HepG2 (cell line): Measurements from ENCODE around the gene CNTF. TPM values are rescaled to one million over a fixed set of nuclear protein-coding genes. Genes with fewer than 3 reads are reported as not detected.
A peak's percentile ranks its signal among the peaks of the same experiment; 100 is the strongest.

Experiments used
- ASH2L ChIP-seq: fragments of 300-600, 200-600 bp; sonication (generic); IDR thresholded peaks from 2 replicates; pipeline ENCODE4 v1.7.0; 2017; ENCODE audit warnings: low read depth, mild to moderate bottlenecking, moderate library complexity, mixed read lengths, low read length; ENCODE audit not compliant: insufficient read length
- DBP ChIP-seq: sonication (generic); formaldehyde crosslinking; IDR thresholded peaks from 2 replicates; pipeline ENCODE4 v1.4.0; 2020; ENCODE audit warnings: missing genetic modification reagents; ENCODE audit errors: not compliant biosample characterization
- EEA1 ChIP-seq: sonication (generic); formaldehyde crosslinking; IDR thresholded peaks from 2 replicates; pipeline ENCODE4 v1.5.1; 2020; ENCODE audit warnings: mild to moderate bottlenecking, missing genetic modification reagents, borderline replicate concordance
- HNF4G ChIP-seq, 2 experiments: sonication (generic) in 1 of 2; formaldehyde crosslinking in 1 of 2; IDR thresholded peaks; 2 replicates each; pipeline versions ENCODE4 v1.4.0 to v1.6.1; 2011 to 2020; ENCODE audit warnings: borderline replicate concordance in 2 of 2, low read depth in 2 of 2, mild to moderate bottlenecking in 2 of 2, low read length in 1 of 2, missing genetic modification reagents in 1 of 2, moderate library complexity in 1 of 2
- MAX ChIP-seq: IDR thresholded peaks from 2 replicates; pipeline ENCODE4 v1.6.1; 2012; ENCODE audit warnings: inconsistent platforms
- NCOA1 ChIP-seq: sonication (generic); formaldehyde crosslinking; IDR thresholded peaks from 2 replicates; pipeline ENCODE4 v1.9.0; 2021; ENCODE audit warnings: missing genetic modification reagents
- NR2C2 ChIP-seq: sonication (generic); formaldehyde crosslinking; IDR thresholded peaks from 2 replicates; pipeline ENCODE4 v1.4.0; 2020; ENCODE audit warnings: missing genetic modification reagents, mild to moderate bottlenecking, moderate library complexity, borderline replicate concordance
- PTBP1 ChIP-seq: fragments of 200-400 bp; formaldehyde crosslinking; IDR thresholded peaks from 2 replicates; pipeline ENCODE4 v1.6.1; 2018; ENCODE audit warnings: low read length, low read depth; ENCODE audit not compliant: poor library complexity, severe bottlenecking
- SOX5 ChIP-seq: IDR thresholded peaks from 2 replicates; pipeline ENCODE4 v1.6.1; 2016; ENCODE audit warnings: borderline replicate concordance
- STAG1 ChIP-seq: sonication (generic); formaldehyde crosslinking; IDR thresholded peaks from 2 replicates; pipeline ENCODE4 v1.4.0; 2020; ENCODE audit warnings: missing genetic modification reagents
- ZNF264 ChIP-seq: sonication (generic); formaldehyde crosslinking; IDR thresholded peaks from 2 replicates; pipeline ENCODE4 v1.4.0; 2020; ENCODE audit warnings: missing genetic modification reagents
- ZSCAN9 ChIP-seq: IDR thresholded peaks from 2 replicates; pipeline ENCODE4 v1.6.1; 2016; ENCODE audit warnings: borderline replicate concordance
- polyA plus RNA-seq, 8 experiments: library from polyadenylated mRNA; depleted of rRNA in 3 of 8; stranded (reverse) in 7 of 8; unstranded in 1 of 8; fragments of >200 nt; fragmentation: Illumina TruSeq in 4 of 8; extraction: Trizol in 4 of 8; gene quantifications; 2 replicates each; pipeline versions ENCODE4 v1.2.1 to v1.2.3, GENCODE V29; 2011 to 2016; ENCODE audit warnings: low read depth in 4 of 8, missing spikeins in 1 of 8, mixed read lengths in 1 of 8; ENCODE audit not compliant: insufficient read depth in 1 of 8
- total RNA-seq, 5 experiments: library from RNA; depleted of rRNA; stranded (reverse); fragments of >200 nt; fragmentation: Illumina TruSeq; extraction: Trizol; gene quantifications; 2 replicates each; pipeline ENCODE4 v1.2.3, GENCODE V29; 2016; ENCODE audit warnings: low read depth in 1 of 5
- TF ChIP-seq, protein P1 (sequence below): IDR thresholded peaks from 2 replicates; pipeline ENCODE4 v1.6.1; 2018; ENCODE audit warnings: missing genetic modification reagents, mild to moderate bottlenecking, missing compliant biosample characterization

The CNTF gene
- total and polyA plus RNA-seq, 2 of the 13 experiments (the other 11 are each of a cell fraction or from before 2014, with no cell fraction given), result 0.51 to 2.3 TPM

GRCh38 chr11:58606930-58607714 lies 15.3 kb upstream of the CNTF start (continued):
- TF ChIP-seq DBP (CRISPR knock-in tag) (no peak), ASH2L (peak; percentile 15), NCOA1 (CRISPR knock-in tag) (no peak), MAX (no peak), EEA1 (no peak), NR2C2 (no peak), PTBP1 (no peak), SOX5 (CRISPR knock-in tag) (peak; percentile 68; the same call in 1 of the 2 replicates), ZSCAN9 (CRISPR knock-in tag) (no peak), HNF4G (IDR thresholded peaks at IDR 0.05; ENCODE audit: borderline replicate concordance, low read depth, low read length) (peak; percentile 39; the same call in 1 of the 2 replicates), HNF4G (CRISPR knock-in tag; IDR thresholded peaks at IDR 0.05; ENCODE audit: borderline replicate concordance, low read depth) (no peak), STAG1 (no peak), ZNF264 (CRISPR knock-in tag) (no peak)
- TF ChIP-seq, protein P1, sequence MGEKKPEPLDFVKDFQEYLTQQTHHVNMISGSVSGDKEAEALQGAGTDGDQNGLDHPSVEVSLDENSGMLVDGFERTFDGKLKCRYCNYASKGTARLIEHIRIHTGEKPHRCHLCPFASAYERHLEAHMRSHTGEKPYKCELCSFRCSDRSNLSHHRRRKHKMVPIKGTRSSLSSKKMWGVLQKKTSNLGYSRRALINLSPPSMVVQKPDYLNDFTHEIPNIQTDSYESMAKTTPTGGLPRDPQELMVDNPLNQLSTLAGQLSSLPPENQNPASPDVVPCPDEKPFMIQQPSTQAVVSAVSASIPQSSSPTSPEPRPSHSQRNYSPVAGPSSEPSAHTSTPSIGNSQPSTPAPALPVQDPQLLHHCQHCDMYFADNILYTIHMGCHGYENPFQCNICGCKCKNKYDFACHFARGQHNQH (CRISPR knock-in tag), result no peak
- TF ChIP-seq, all 625 proteins: peak for 14
